Hair follicle dermal papilla cell (primary cell): ENCODE data around the gene CHCT1. TPM values are rescaled to one million over a fixed set of nuclear protein-coding genes. Genes with fewer than 3 reads are reported as not detected.

Source experiments
- total RNA-seq: library from RNA; depleted of rRNA; stranded (reverse); fragments of >200 nt; gene quantifications from 2 replicates; pipeline ENCODE4 v1.2.3, GENCODE V29; 2012

Gene CHCT1
- 0.16 TPM in 1 of 2 replicates, not detected in the other for total RNA-seq

GRCh38 chr17:60422162-60422665 is at the start of gene CHCT1:
CHCT1 (plus strand) TSS chr17:60422489; CDS start chr17:60422593, 104 bp downstream.

GRCh38 chr17:60392042-60392844 is 30.0 kb upstream of the CHCT1 start, which contains the start of gene USP32:
USP32 (minus strand) TSS chr17:60392133; CDS start chr17:60391939, 194 bp downstream.

Other genes with a start within 250 kb of the CHCT1 start
- gene USP32, start 30.4 kb upstream of the CHCT1 start, total RNA-seq, result 99.6 and 145 TPM in 2 replicates
- 57.1 and 62.5 TPM in 2 replicates for gene APPBP2, start 103.8 kb downstream of the CHCT1 start, total RNA-seq
- 10.2 and 11.1 TPM in 2 replicates for gene PPM1D, start 177.7 kb downstream of the CHCT1 start, total RNA-seq